H9 (cell line): Measurements from ENCODE around the gene L1CAM. TPM values are rescaled to one million over a fixed set of nuclear protein-coding genes. Genes with fewer than 3 reads are reported as not detected.

ENCODE experiments used
- DNase-seq: peaks from one replicate; pipeline ENCODE4 v3.0.0-alpha.2; 2017
- H2AFZ ChIP-seq: one replicate; pipeline ENCODE4 v1.6.1; 2013; ENCODE audit warnings: mild to moderate bottlenecking, low read length, control low read depth, moderate library complexity
- H2AK5ac ChIP-seq: 2 replicates; pipeline ENCODE4 v1.6.1; 2013; ENCODE audit warnings: low read length, control low read depth, mixed read lengths; ENCODE audit not compliant: insufficient read length
- H2BK120ac ChIP-seq: one replicate; pipeline ENCODE4 v1.6.1; 2013; ENCODE audit warnings: low read depth, mild to moderate bottlenecking, low read length, control low read depth, inconsistent platforms; ENCODE audit not compliant: poor library complexity, severe bottlenecking
- H2BK12ac ChIP-seq: 2 replicates; pipeline ENCODE4 v1.6.1; 2013; ENCODE audit warnings: low read length, control low read depth, mixed read lengths, low read depth; ENCODE audit not compliant: insufficient read length
- H2BK15ac ChIP-seq: 2 replicates; pipeline ENCODE4 v1.6.1; 2013; ENCODE audit warnings: low read depth, low read length, control low read depth
- H2BK20ac ChIP-seq: one replicate; pipeline ENCODE4 v1.6.1; 2013; ENCODE audit warnings: low read depth, mild to moderate bottlenecking, low read length, control low read depth, inconsistent platforms; ENCODE audit not compliant: poor library complexity, severe bottlenecking
- H2BK5ac ChIP-seq: 2 replicates; pipeline ENCODE4 v1.6.1; 2013; ENCODE audit warnings: low read length, control low read depth, mixed read lengths; ENCODE audit not compliant: insufficient read length
- H3K14ac ChIP-seq: 2 replicates; pipeline ENCODE4 v1.6.1; 2013; ENCODE audit warnings: low read length, control low read depth; ENCODE audit not compliant: insufficient read depth
- H3K18ac ChIP-seq: 2 replicates; pipeline ENCODE4 v1.6.1; 2013; ENCODE audit warnings: low read depth, mild to moderate bottlenecking, mixed read lengths, low read length, control low read depth; ENCODE audit not compliant: insufficient read length
- H3K23ac ChIP-seq: 2 replicates; pipeline ENCODE4 v1.6.1; 2013; ENCODE audit warnings: low read length, control low read depth, mixed read lengths, low read depth; ENCODE audit not compliant: insufficient read length
- H3K23me2 ChIP-seq: 2 replicates; pipeline ENCODE4 v1.6.1; 2013; ENCODE audit warnings: low read depth, mild to moderate bottlenecking, mixed read lengths, low read length, control low read depth; ENCODE audit not compliant: insufficient read length, poor library complexity, severe bottlenecking
- H3K27ac ChIP-seq: 2 replicates; pipeline ENCODE4 v1.5.1; 2013; ENCODE audit warnings: low read length, control low read depth, mixed read lengths, low read depth; ENCODE audit not compliant: insufficient read length
- H3K27me3 ChIP-seq: 2 replicates; pipeline ENCODE4 v1.6.1; 2013; ENCODE audit warnings: low read length, control low read depth, inconsistent platforms; ENCODE audit not compliant: insufficient read depth
- H3K4ac ChIP-seq: 2 replicates; pipeline ENCODE4 v1.6.1; 2013; ENCODE audit warnings: low read depth, mild to moderate bottlenecking, control low read depth, inconsistent platforms, low read length, moderate library complexity
- H3K4me1 ChIP-seq: 2 replicates; pipeline ENCODE4 v1.6.1; 2013; ENCODE audit warnings: low read length, control low read depth, inconsistent platforms; ENCODE audit not compliant: insufficient read depth
- H3K4me2 ChIP-seq: 2 replicates; pipeline ENCODE4 v1.6.1; 2013; ENCODE audit warnings: low read length, control low read depth, mixed read lengths; ENCODE audit not compliant: insufficient read length, insufficient read depth
- H3K56ac ChIP-seq: 2 replicates; pipeline ENCODE4 v1.6.1; 2013; ENCODE audit warnings: low read depth, mild to moderate bottlenecking, mixed read lengths, low read length, control low read depth; ENCODE audit not compliant: insufficient read length
- H3K79me1 ChIP-seq: 2 replicates; pipeline ENCODE4 v1.6.1; 2013; ENCODE audit warnings: low read depth, mild to moderate bottlenecking, moderate library complexity, low read length, control low read depth, inconsistent platforms; ENCODE audit not compliant: insufficient read depth, poor library complexity, severe bottlenecking
- H3K79me2 ChIP-seq: 2 replicates; pipeline ENCODE4 v1.6.1; 2013; ENCODE audit warnings: low read length, control low read depth, inconsistent platforms; ENCODE audit not compliant: insufficient read depth
- H3K9ac ChIP-seq: 2 replicates; pipeline ENCODE4 v1.6.1; 2013; ENCODE audit warnings: low read length, control low read depth, mixed read lengths; ENCODE audit not compliant: insufficient read length; ENCODE audit errors: extremely low read depth
- H3K9me3 ChIP-seq: one replicate; pipeline ENCODE4 v1.6.1; 2013; ENCODE audit warnings: low read depth, low read length, inconsistent platforms; ENCODE audit not compliant: control insufficient read depth
- H3T11ph ChIP-seq: one replicate; pipeline ENCODE4 v1.6.1; 2013; ENCODE audit warnings: mild to moderate bottlenecking, low read length, control low read depth, inconsistent platforms
- H4K20me1 ChIP-seq: one replicate; pipeline ENCODE4 v1.6.1; 2013; ENCODE audit not compliant: control insufficient read depth, insufficient read length, insufficient read depth
- H4K5ac ChIP-seq: 2 replicates; pipeline ENCODE4 v1.6.1; 2013; ENCODE audit warnings: low read depth, mild to moderate bottlenecking, mixed read lengths, low read length, control low read depth; ENCODE audit not compliant: insufficient read length
- H4K8ac ChIP-seq: replicated peaks from 2 replicates; pipeline ENCODE4 v1.6.1; 2013; ENCODE audit warnings: low read length, control low read depth, mixed read lengths, low read depth; ENCODE audit not compliant: insufficient read length
- H4K91ac ChIP-seq: 2 replicates; pipeline ENCODE4 v1.6.1; 2013; ENCODE audit warnings: low read depth, mild to moderate bottlenecking, moderate library complexity, mixed read lengths, low read length, control low read depth; ENCODE audit not compliant: insufficient read length
- H3K27ac Mint-ChIP-seq, 3 experiments: 2 replicates in 2 of 3; 3 replicates in 1 of 3; pipeline ENCODE4 v1.8.0; 2020 to 2021; ENCODE audit warnings: mixed read lengths in 3 of 3, mild to moderate bottlenecking in 1 of 3, moderate library complexity in 1 of 3
- H3K27me3 Mint-ChIP-seq: 2 replicates; pipeline ENCODE4 v1.8.0; 2021; ENCODE audit warnings: low read depth, mild to moderate bottlenecking, moderate library complexity, mixed read lengths
- H3K36me3 Mint-ChIP-seq, 3 experiments: 2 replicates in 2 of 3; 3 replicates in 1 of 3; pipeline ENCODE4 v1.8.0; 2020 to 2021; ENCODE audit warnings: low read depth in 3 of 3, mixed read lengths in 3 of 3; ENCODE audit not compliant: insufficient read depth in 1 of 3
- H3K4me1 Mint-ChIP-seq, 2 experiments: 2 replicates each; pipeline ENCODE4 v1.8.0; 2020; ENCODE audit warnings: mixed read lengths in 2 of 2
- H3K4me3 Mint-ChIP-seq, 2 experiments: 2 replicates in 1 of 2; 3 replicates in 1 of 2; pipeline ENCODE4 v1.8.0; 2020 to 2021; ENCODE audit warnings: mild to moderate bottlenecking in 2 of 2, mixed read lengths in 2 of 2, moderate library complexity in 1 of 2
- H3K9me3 Mint-ChIP-seq, 2 experiments: 2 replicates in 1 of 2; 3 replicates in 1 of 2; pipeline ENCODE4 v1.8.0; 2020; ENCODE audit warnings: mild to moderate bottlenecking in 2 of 2, mixed read lengths in 2 of 2, moderate library complexity in 1 of 2
- CTCF ChIP-seq: fragments of 200-600 bp; sonication (generic); conservative IDR thresholded peaks from 3 replicates; pipeline ENCODE4 v1.8.0; 2021; ENCODE audit warnings: antibody characterized with exemption, mild to moderate bottlenecking
- WGBS: extraction: QIAGEN DNeasy Blood & Tissue Kit; methylation state at CpG from one replicate; pipeline ENCODE4 v1.1.7; 2013; ENCODE audit warnings: missing lambda C conversion rate, low lambda C conversion rate, mixed read lengths; ENCODE audit not compliant: insufficient read length; ENCODE audit errors: extremely low coverage; 5-methylcytosine and 5-hydroxymethylcytosine counted together
- total RNA-seq: library from RNA; stranded (reverse); gene quantifications from 2 replicates; pipeline ENCODE4 v1.2.1, GENCODE V29; 2021

Gene L1CAM
- total RNA-seq, 1 experiment from 2014 or later = 22.7 TPM

- H3T11ph ChIP-seq = no peak overlapping the region
- no peak overlapping the region for H3K14ac ChIP-seq
- no peak overlapping the region for H2AK5ac ChIP-seq
- no peak overlapping the region for H3K23ac ChIP-seq
- no peaks in the 10 kb centered on the region for H3K27me3 ChIP-seq
- H2AFZ ChIP-seq = no peak overlapping the region
- H4K8ac ChIP-seq = no peak overlapping the region
- H2BK15ac ChIP-seq = no peak overlapping the region
- no peak overlapping the region for H3K18ac ChIP-seq
- Mint-ChIP-seq H3K4me3 (no peak overlapping the region), H3K27me3 (no peaks in the 10 kb centered on the region; the same call in none of the 2 replicates), H3K9me3 (peaks cover 64 to 89% of the 10 kb centered on the region in 2 experiments), H3K27ac (no peak overlapping the region; a peak in 1 of 7 replicates), H3K4me1 (peaks cover 0 to 21% of the 10 kb centered on the region in 2 experiments; a peak in 2 of 4 replicates), H3K36me3 (peaks cover 13 to 43% (median 18%) of the 10 kb centered on the region in 3 experiments)
- no peaks in the 10 kb centered on the region for H3K79me1 ChIP-seq
- H3K56ac ChIP-seq = no peak overlapping the region
- WGBS = no CpG with 5 or more reads among the region's 26 CpGs
- no peak overlapping the region for H3K9ac ChIP-seq
- no peak overlapping the region for H3K4me2 ChIP-seq
- no peak overlapping the region for H2BK5ac ChIP-seq
- no peaks in the 10 kb centered on the region for H3K23me2 ChIP-seq
- H2BK12ac ChIP-seq = no peak overlapping the region
- no peak overlapping the region for H2BK120ac ChIP-seq
- no peak for DNase-seq
- H2BK20ac ChIP-seq = no peak overlapping the region
- H3K4me1 ChIP-seq = no peaks in the 10 kb centered on the region
- H4K20me1 ChIP-seq = no peaks in the 10 kb centered on the region
- H4K91ac ChIP-seq = no peak overlapping the region
- no peak for TF ChIP-seq CTCF
- H3K4ac ChIP-seq = no peak overlapping the region
- H3K27ac ChIP-seq = no peak overlapping the region
- peaks cover 12% of the 10 kb centered on the region for H3K9me3 ChIP-seq
- H4K5ac ChIP-seq = no peak overlapping the region
- no peaks in the 10 kb centered on the region for H3K79me2 ChIP-seq
Measured at GRCh38 chrX:153868576-153869472, 17.1 kb downstream of the L1CAM start.
